HepG2 (cell line): ENCODE results near the gene UCN. TPM values are rescaled to one million over a fixed set of nuclear protein-coding genes. Genes with fewer than 3 reads are reported as not detected.

Source experiments
- CBX2 ChIP-seq, 2 experiments: fragments of 200-600 bp in 1 of 2; sonication (generic); formaldehyde crosslinking in 1 of 2; IDR thresholded peaks; 2 replicates each; pipeline versions ENCODE4 v1.7.0 to v1.8.1; 2018 to 2022; ENCODE audit warnings: low read depth in 2 of 2, low read length in 1 of 2, mild to moderate bottlenecking in 1 of 2, missing genetic modification reagents in 1 of 2
- EZH2 ChIP-seq: conservative IDR thresholded peaks from 2 replicates; pipeline ENCODE4 v1.6.1; 2012; ENCODE audit warnings: mild to moderate bottlenecking, low read depth, low read length, moderate library complexity
- GZF1 ChIP-seq: sonication (generic); formaldehyde crosslinking; IDR thresholded peaks from 2 replicates; pipeline ENCODE4 v1.5.1; 2020; ENCODE audit warnings: mild to moderate bottlenecking, missing genetic modification reagents
- MBNL3 ChIP-seq: fragments of 250-450 bp; sonication (Bioruptor Pico); conservative IDR thresholded peaks from 2 replicates; pipeline ENCODE4 v1.8.0; 2022; ENCODE audit warnings: mild to moderate bottlenecking, inconsistent platforms
- MEF2D ChIP-seq: sonication (generic); formaldehyde crosslinking; IDR thresholded peaks from 2 replicates; pipeline ENCODE4 v1.5.1; 2020; ENCODE audit warnings: mild to moderate bottlenecking, missing genetic modification reagents
- MTA1 ChIP-seq: sonication (generic); formaldehyde crosslinking; IDR thresholded peaks from 2 replicates; pipeline ENCODE4 v1.4.0; 2020; ENCODE audit warnings: missing genetic modification reagents, mild to moderate bottlenecking, borderline replicate concordance
- MYPOP ChIP-seq: sonication (generic); formaldehyde crosslinking; IDR thresholded peaks from 2 replicates; pipeline ENCODE4 v1.8.1; 2023; ENCODE audit warnings: mild to moderate bottlenecking, moderate library complexity, missing genetic modification reagents
- U2AF1 ChIP-seq: fragments of 200-400 bp; formaldehyde crosslinking; optimal IDR thresholded peaks from 2 replicates; pipeline ENCODE3; 2017; ENCODE audit warnings: mild to moderate bottlenecking, low read depth, low read length
- ZMYM3 ChIP-seq: sonication (generic); formaldehyde crosslinking; IDR thresholded peaks from 2 replicates; pipeline ENCODE4 v1.5.1; 2020; ENCODE audit warnings: mild to moderate bottlenecking, missing genetic modification reagents
- ZNF646 ChIP-seq: sonication (generic); formaldehyde crosslinking; IDR thresholded peaks from 2 replicates; pipeline ENCODE4 v1.9.0; 2021; ENCODE audit warnings: mild to moderate bottlenecking, missing genetic modification reagents
- ZNF891 ChIP-seq: sonication (generic); formaldehyde crosslinking; IDR thresholded peaks from 2 replicates; pipeline ENCODE4 v1.5.0; 2020; ENCODE audit warnings: mild to moderate bottlenecking, missing genetic modification reagents
- polyA plus RNA-seq, 8 experiments: library from polyadenylated mRNA; depleted of rRNA in 3 of 8; stranded (reverse) in 7 of 8; unstranded in 1 of 8; fragments of >200 nt; fragmentation: Illumina TruSeq in 4 of 8; extraction: Trizol in 4 of 8; gene quantifications; 2 replicates each; pipeline versions ENCODE4 v1.2.1 to v1.2.3, GENCODE V29; 2011 to 2016; ENCODE audit warnings: low read depth in 4 of 8, missing spikeins in 1 of 8, mixed read lengths in 1 of 8; ENCODE audit not compliant: insufficient read depth in 1 of 8
- total RNA-seq, 5 experiments: library from RNA; depleted of rRNA; stranded (reverse); fragments of >200 nt; fragmentation: Illumina TruSeq; extraction: Trizol; gene quantifications; 2 replicates each; pipeline ENCODE4 v1.2.3, GENCODE V29; 2016; ENCODE audit warnings: low read depth in 1 of 5

Gene UCN
- total and polyA plus RNA-seq, 2 of the 13 experiments (the other 11 are each of a cell fraction or from before 2014, with no cell fraction given): 1.2 to 2.3 TPM

- no peak for TF ChIP-seq ZNF646
- TF ChIP-seq MTA1 (CRISPR knock-in tag): 0 out of 2 replicates have a peak, but pooled peaks have one; percentile 17
- TF ChIP-seq U2AF1: no peak
- TF ChIP-seq ZMYM3 (CRISPR knock-in tag): no peak
- TF ChIP-seq EZH2: peak; percentile 98; the same call in 1 of the 2 replicates
- TF ChIP-seq MBNL3 (CRISPR knock-in tag): no peak
- 0 out of 2 replicates have a peak, but pooled peaks have one; percentile 21 for TF ChIP-seq MEF2D
- TF ChIP-seq GZF1 (CRISPR knock-in tag): 0 out of 2 replicates have a peak, but pooled peaks have one; percentile 49
- 0 out of 2 replicates have a peak, but pooled peaks have one; percentile 37 for TF ChIP-seq MYPOP (CRISPR knock-in tag)
- TF ChIP-seq ZNF891 (CRISPR knock-in tag): 0 out of 2 replicates have a peak, but pooled peaks have one; percentile 5
- TF ChIP-seq CBX2 (IDR thresholded peaks at IDR 0.05; ENCODE audit: low read depth, low read length): peak; percentile 57; the same call in 1 of the 2 replicates
- TF ChIP-seq CBX2 (CRISPR knock-in tag; IDR thresholded peaks at IDR 0.05; ENCODE audit: low read depth): no peak
Measured at GRCh38 chr2:27263287-27264252, 44.7 kb downstream of the UCN start (continued).
